HEK293 (cell line): ENCODE measurements around the gene NLRP9.

ENCODE experiments used
- CTCF ChIP-seq: fragments of 450-650 bp; formaldehyde crosslinking; IDR thresholded peaks from 2 replicates; pipeline ENCODE4 v1.5.1; 2016; ENCODE audit warnings: missing biosample characterization, missing genetic modification characterization
- KLF16 ChIP-seq: fragments of 450-650 bp; formaldehyde crosslinking; IDR thresholded peaks from 2 replicates; pipeline ENCODE4 v1.5.1; 2017; ENCODE audit warnings: missing biosample characterization, missing genetic modification characterization
- KLF9 ChIP-seq: fragments of 450-650 bp; formaldehyde crosslinking; IDR thresholded peaks from 2 replicates; pipeline ENCODE4 v1.5.1; 2016; ENCODE audit warnings: missing biosample characterization, missing genetic modification characterization, low read depth
- SCRT2 ChIP-seq: fragments of 450-650 bp; formaldehyde crosslinking; IDR thresholded peaks from 2 replicates; pipeline ENCODE4 v1.5.1; 2016; ENCODE audit warnings: missing biosample characterization, missing genetic modification characterization
- TCF7L2 ChIP-seq: IDR thresholded peaks from 2 replicates; pipeline ENCODE4 v1.6.1; 2011; ENCODE audit warnings: low read depth, mild to moderate bottlenecking, inconsistent platforms, low read length, moderate library complexity, borderline replicate concordance
- YY1 ChIP-seq: fragments of 450-650 bp; formaldehyde crosslinking; IDR thresholded peaks from 2 replicates; pipeline ENCODE4 v1.5.1; 2018; ENCODE audit warnings: missing biosample characterization, missing genetic modification characterization
- ZNF239 ChIP-seq: fragments of 450-650 bp; formaldehyde crosslinking; IDR thresholded peaks from 2 replicates; pipeline ENCODE4 v1.5.1; 2016; ENCODE audit warnings: missing biosample characterization, missing genetic modification characterization
- ZNF274 ChIP-seq, 2 experiments: fragments of 200-500 bp in 1 of 2; fragments of 450-650 bp in 1 of 2; sonication (Bioruptor generic) in 1 of 2; formaldehyde crosslinking in 1 of 2; IDR thresholded peaks; 2 replicates each; pipeline versions ENCODE4 v1.5.1 to v1.6.1; 2014 to 2016; ENCODE audit warnings: borderline replicate concordance in 1 of 2, inconsistent platforms in 1 of 2, low read length in 1 of 2, missing biosample characterization in 1 of 2, missing genetic modification characterization in 1 of 2
- TF ChIP-seq, protein P1 (sequence below): fragments of 450-650 bp; formaldehyde crosslinking; IDR thresholded peaks from 2 replicates; pipeline ENCODE4 v1.5.1; 2016; ENCODE audit warnings: missing biosample characterization, missing genetic modification characterization
- TF ChIP-seq, protein P2 (sequence below): fragments of 450-650 bp; IDR thresholded peaks from 2 replicates; pipeline ENCODE4 v1.5.1; 2018; ENCODE audit warnings: missing biosample characterization, missing genetic modification characterization
- TF ChIP-seq, protein P3 (sequence below): fragments of 450-650 bp; formaldehyde crosslinking; IDR thresholded peaks from 2 replicates; pipeline ENCODE4 v1.5.1; 2016; ENCODE audit warnings: missing biosample characterization, missing genetic modification characterization, low read depth

DNA sequence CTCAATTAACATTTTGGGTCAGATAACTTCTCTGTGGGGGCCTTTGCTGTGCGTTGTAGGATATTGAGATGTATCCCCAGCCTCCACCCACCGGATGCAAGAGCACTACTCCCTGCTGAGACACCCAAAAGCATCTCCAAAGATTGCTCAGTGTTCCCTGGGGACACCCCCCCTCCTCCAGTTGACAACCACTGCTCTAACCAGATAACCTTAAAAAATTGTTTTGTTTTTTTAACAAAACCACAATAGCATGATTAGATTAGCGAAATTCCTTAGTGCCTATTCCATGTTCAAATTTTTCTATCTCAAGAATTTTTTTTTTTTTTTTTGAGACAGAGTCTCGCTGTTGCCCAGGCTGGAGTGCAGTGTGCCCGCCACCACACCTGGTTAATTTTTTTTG is 65.8 kb downstream of the NLRP9 start:
- TF ChIP-seq CTCF (no peak), ZNF239 (no peak), KLF16 (tag by site-specific recombination) (no peak), YY1 (tag by site-specific recombination) (no peak), TCF7L2 (no peak), KLF9 (tag by site-specific recombination) (no peak), SCRT2 (tag by site-specific recombination) (no peak), ZNF274 (IDR thresholded peaks at IDR 0.05; ENCODE audit: low read length) (no peak), ZNF274 (tag by site-specific recombination; IDR thresholded peaks at IDR 0.05; ENCODE audit: borderline replicate concordance) (no peak)
- TF ChIP-seq, protein P1, sequence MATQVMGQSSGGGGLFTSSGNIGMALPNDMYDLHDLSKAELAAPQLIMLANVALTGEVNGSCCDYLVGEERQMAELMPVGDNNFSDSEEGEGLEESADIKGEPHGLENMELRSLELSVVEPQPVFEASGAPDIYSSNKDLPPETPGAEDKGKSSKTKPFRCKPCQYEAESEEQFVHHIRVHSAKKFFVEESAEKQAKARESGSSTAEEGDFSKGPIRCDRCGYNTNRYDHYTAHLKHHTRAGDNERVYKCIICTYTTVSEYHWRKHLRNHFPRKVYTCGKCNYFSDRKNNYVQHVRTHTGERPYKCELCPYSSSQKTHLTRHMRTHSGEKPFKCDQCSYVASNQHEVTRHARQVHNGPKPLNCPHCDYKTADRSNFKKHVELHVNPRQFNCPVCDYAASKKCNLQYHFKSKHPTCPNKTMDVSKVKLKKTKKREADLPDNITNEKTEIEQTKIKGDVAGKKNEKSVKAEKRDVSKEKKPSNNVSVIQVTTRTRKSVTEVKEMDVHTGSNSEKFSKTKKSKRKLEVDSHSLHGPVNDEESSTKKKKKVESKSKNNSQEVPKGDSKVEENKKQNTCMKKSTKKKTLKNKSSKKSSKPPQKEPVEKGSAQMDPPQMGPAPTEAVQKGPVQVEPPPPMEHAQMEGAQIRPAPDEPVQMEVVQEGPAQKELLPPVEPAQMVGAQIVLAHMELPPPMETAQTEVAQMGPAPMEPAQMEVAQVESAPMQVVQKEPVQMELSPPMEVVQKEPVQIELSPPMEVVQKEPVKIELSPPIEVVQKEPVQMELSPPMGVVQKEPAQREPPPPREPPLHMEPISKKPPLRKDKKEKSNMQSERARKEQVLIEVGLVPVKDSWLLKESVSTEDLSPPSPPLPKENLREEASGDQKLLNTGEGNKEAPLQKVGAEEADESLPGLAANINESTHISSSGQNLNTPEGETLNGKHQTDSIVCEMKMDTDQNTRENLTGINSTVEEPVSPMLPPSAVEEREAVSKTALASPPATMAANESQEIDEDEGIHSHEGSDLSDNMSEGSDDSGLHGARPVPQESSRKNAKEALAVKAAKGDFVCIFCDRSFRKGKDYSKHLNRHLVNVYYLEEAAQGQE (tag by site-specific recombination) = no peak
- TF ChIP-seq, protein P2, sequence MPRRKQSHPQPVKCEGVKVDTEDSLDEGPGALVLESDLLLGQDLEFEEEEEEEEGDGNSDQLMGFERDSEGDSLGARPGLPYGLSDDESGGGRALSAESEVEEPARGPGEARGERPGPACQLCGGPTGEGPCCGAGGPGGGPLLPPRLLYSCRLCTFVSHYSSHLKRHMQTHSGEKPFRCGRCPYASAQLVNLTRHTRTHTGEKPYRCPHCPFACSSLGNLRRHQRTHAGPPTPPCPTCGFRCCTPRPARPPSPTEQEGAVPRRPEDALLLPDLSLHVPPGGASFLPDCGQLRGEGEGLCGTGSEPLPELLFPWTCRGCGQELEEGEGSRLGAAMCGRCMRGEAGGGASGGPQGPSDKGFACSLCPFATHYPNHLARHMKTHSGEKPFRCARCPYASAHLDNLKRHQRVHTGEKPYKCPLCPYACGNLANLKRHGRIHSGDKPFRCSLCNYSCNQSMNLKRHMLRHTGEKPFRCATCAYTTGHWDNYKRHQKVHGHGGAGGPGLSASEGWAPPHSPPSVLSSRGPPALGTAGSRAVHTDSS (tag by site-specific recombination) = no peak
- TF ChIP-seq, protein P3, sequence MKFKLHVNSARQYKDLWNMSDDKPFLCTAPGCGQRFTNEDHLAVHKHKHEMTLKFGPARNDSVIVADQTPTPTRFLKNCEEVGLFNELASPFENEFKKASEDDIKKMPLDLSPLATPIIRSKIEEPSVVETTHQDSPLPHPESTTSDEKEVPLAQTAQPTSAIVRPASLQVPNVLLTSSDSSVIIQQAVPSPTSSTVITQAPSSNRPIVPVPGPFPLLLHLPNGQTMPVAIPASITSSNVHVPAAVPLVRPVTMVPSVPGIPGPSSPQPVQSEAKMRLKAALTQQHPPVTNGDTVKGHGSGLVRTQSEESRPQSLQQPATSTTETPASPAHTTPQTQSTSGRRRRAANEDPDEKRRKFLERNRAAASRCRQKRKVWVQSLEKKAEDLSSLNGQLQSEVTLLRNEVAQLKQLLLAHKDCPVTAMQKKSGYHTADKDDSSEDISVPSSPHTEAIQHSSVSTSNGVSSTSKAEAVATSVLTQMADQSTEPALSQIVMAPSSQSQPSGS = no peak
